Activated CD4-positive, CD25-positive, alpha-beta regulatory T cell treated with anti-CD3 and anti-CD28 coated beads, Interleukin-2, amount 50 U/mL, for 72 hours (primary cell): ENCODE measurements around the gene NR1I2.

Experiments
- DNase-seq: peaks from one replicate; pipeline ENCODE4 v3.0.0; 2021

NR1I2 gene

GRCh38 chr3:119779731-119780383 is 2.0 kb upstream of the NR1I2 start:
- no peak for DNase-seq

- no peak for DNase-seq
Measured at GRCh38 chr3:119782460-119782859, 559 bp downstream of the NR1I2 start.

- no peak for DNase-seq
Measured at GRCh38 chr3:119783255-119783654, 1.4 kb downstream of the NR1I2 start.

- no peak for DNase-seq
Measured at GRCh38 chr3:119783883-119784282, 2.0 kb downstream of the NR1I2 start.

GRCh38 chr3:119786409-119786808 is 4.5 kb downstream of the NR1I2 start:
- DNase-seq, result no peak

GRCh38 chr3:119790369-119790768 is 8.5 kb downstream of the NR1I2 start:
- DNase-seq, result no peak

GRCh38 chr3:119792270-119792669 is 10.4 kb downstream of the NR1I2 start:
- DNase-seq, result no peak

GRCh38 chr3:119794401-119794800 is 12.5 kb downstream of the NR1I2 start:
- no peak for DNase-seq

- no peak for DNase-seq
Measured at GRCh38 chr3:119794971-119795612, 13.2 kb downstream of the NR1I2 start.

- DNase-seq, result no peak
Measured at GRCh38 chr3:119795849-119796248, 13.9 kb downstream of the NR1I2 start.

GRCh38 chr3:119796368-119796767 is 14.5 kb downstream of the NR1I2 start:
- no peak for DNase-seq

- DNase-seq, result no peak
Measured at GRCh38 chr3:119796785-119797184, 14.9 kb downstream of the NR1I2 start.

- no peak for DNase-seq
Measured at GRCh38 chr3:119800844-119801243, 18.9 kb downstream of the NR1I2 start.

- DNase-seq, result no peak
Measured at GRCh38 chr3:119808244-119808643, 26.3 kb downstream of the NR1I2 start.

GRCh38 chr3:119808843-119809242 is 26.9 kb downstream of the NR1I2 start:
- DNase-seq, result no peak

- peak; percentile 37 for DNase-seq
Measured at GRCh38 chr3:119809249-119810017, 27.5 kb downstream of the NR1I2 start.

- peak; percentile 59 for DNase-seq
Measured at GRCh38 chr3:119810018-119810435, 28.1 kb downstream of the NR1I2 start.

- DNase-seq, result no peak
Measured at GRCh38 chr3:119812491-119813058, 30.7 kb downstream of the NR1I2 start.

GRCh38 chr3:119815716-119816115 is 33.8 kb downstream of the NR1I2 start:
- DNase-seq, result no peak

GRCh38 chr3:119817071-119817470 is 35.2 kb downstream of the NR1I2 start:
- DNase-seq, result no peak

GRCh38 chr3:119817583-119818363 is 35.9 kb downstream of the NR1I2 start:
- no peak for DNase-seq

GRCh38 chr3:119818937-119819336 is 37.0 kb downstream of the NR1I2 start:
- no peak for DNase-seq

GRCh38 chr3:119819806-119820205 is 37.9 kb downstream of the NR1I2 start:
- no peak for DNase-seq
